ENCODE results near the gene RNF5. TPM values are rescaled to one million over a fixed set of nuclear protein-coding genes. Genes with fewer than 3 reads are reported as not detected.

The RNF5 gene
- total RNA-seq, 3 donors from 2014 or later, result 40.1 to 49.6 (median 47.1) TPM

DNA sequence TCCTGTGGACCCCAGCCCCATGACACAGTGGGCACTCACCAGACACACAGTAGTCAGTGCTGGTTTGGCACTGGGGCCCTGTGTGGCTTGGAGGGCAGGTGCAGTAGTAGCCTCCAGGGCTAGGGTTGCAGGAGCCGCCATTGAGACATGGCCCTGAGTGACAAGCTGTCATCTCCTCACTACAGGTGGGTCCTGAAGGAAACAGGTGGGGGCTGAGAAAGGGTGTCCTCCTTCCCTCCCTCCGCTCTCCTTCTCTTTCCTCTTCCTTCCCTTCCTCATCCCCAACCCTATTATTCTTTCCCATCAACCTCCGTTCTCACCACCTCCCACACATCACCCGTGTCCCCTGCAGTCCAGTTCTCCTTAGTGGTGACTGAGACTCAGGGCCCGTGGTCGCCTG, 35.4 kb downstream of the RNF5 start:
- DNase-seq (no peak), ATAC-seq (no peak)
- Mint-ChIP-seq H3K4me3 (no peak overlapping the region), H3K36me3 (ENCODE audit: insufficient read depth) (no peaks in the 10 kb centered on the region), H3K27me3 (ENCODE audit: low read depth) (no peaks in the 10 kb centered on the region), H3K4me1 (ENCODE audit: low read depth) (no peaks in the 10 kb centered on the region), H3K9me3 (no peaks in the 10 kb centered on the region)

DNA sequence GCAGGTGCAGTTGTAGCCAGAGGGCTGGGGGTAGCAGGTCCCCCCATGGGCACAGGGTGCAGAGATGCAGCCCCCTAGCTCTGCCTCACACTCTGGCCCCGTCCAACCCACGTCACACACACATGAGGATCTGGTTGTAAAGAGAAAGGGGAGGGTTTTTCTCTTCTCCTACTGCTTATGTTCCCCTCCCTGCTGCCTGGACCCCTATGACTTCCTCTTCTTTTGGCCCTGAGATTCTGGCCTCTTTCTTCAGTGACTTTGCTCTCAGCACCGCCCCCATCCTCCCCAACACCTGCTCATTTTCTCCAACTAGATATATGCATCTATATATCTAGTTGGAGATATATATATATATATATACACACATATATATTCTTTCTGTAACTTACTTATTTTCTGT, 35.9 kb downstream of the RNF5 start:
- Mint-ChIP-seq H3K4me3 (no peak overlapping the region), H3K36me3 (ENCODE audit: insufficient read depth) (no peaks in the 10 kb centered on the region), H3K4me1 (ENCODE audit: low read depth) (no peaks in the 10 kb centered on the region), H3K27me3 (ENCODE audit: low read depth) (no peaks in the 10 kb centered on the region), H3K9me3 (no peaks in the 10 kb centered on the region)
- DNase-seq, result no peak
- ATAC-seq, result no peak

DNA sequence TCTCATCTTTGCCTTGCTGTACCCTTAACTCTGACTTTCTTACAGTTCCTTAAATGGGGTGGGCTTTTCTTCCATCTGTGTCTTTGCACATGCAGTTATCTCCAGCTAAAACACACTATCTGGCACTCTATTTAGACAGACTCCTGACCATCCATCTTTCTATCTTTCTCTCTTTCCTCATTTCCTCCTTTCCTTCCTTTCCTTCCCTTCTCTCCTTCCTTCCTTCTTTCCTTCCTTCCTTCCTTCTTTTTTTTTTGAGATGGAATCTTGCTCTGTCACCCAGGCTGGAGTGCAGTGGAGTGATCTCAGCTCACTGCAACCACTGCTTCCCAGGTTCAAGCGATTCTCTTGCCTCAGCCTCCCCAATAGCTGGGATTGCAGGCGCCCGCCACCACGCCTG, 37.4 kb downstream of the RNF5 start:
- Mint-ChIP-seq H3K4me3 (no peak overlapping the region), H3K4me1 (ENCODE audit: low read depth) (no peaks in the 10 kb centered on the region), H3K36me3 (ENCODE audit: insufficient read depth) (no peaks in the 10 kb centered on the region), H3K9me3 (no peaks in the 10 kb centered on the region), H3K27me3 (ENCODE audit: low read depth) (peaks cover 3% of the 10 kb centered on the region)
- no peak for ATAC-seq
- DNase-seq, result no peak

DNA sequence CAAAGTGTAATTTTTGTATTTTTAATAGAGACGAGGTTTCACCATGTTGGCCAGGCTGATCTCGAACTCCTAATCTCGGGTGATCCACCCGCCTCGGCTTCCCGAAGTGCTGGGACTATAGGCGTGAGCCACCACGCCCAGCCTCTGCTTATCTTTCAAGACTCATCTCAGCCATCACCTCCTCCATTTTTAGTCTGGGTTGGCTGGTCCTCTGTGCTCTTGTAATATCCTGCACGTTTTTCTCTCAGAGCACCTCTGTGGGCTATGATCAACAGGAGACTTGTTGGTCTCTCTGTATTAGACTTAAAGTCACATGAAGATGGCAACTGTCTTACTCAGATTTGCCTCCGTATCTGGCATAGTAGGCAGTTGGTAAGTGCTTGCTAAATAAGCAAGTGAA, 38.1 kb downstream of the RNF5 start:
- ATAC-seq (no peak), DNase-seq (no peak)
- Mint-ChIP-seq H3K4me1 (ENCODE audit: low read depth) (no peaks in the 10 kb centered on the region), H3K27me3 (ENCODE audit: low read depth) (peaks cover 3% of the 10 kb centered on the region), H3K4me3 (no peak overlapping the region), H3K36me3 (ENCODE audit: insufficient read depth) (no peaks in the 10 kb centered on the region), H3K9me3 (no peaks in the 10 kb centered on the region)

DNA sequence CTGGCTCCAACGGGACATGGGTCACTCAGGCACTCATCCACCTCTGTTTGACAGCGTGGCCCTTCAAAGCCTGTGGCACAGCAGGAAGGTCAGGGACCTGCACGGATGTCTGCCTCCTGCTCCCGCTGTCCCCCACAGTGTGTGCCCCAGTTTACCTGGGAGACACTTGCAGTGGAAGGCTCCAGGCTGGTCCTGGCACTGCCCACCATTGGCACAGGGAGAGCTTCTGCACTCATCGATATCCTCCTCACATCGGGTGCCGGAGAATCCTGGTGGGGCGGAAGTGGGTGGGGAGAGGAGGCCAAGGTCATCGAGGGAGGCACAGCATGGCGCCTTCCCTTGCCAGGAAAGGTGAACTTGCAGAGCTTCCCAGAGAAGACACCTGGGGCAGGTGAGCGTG, 38.8 kb downstream of the RNF5 start:
- DNase-seq (no peak), ATAC-seq (no peak)
- Mint-ChIP-seq H3K9me3 (no peaks in the 10 kb centered on the region), H3K36me3 (ENCODE audit: insufficient read depth) (no peaks in the 10 kb centered on the region), H3K27me3 (ENCODE audit: low read depth) (peaks cover 3% of the 10 kb centered on the region), H3K4me3 (no peak overlapping the region), H3K4me1 (ENCODE audit: low read depth) (no peaks in the 10 kb centered on the region)

DNA sequence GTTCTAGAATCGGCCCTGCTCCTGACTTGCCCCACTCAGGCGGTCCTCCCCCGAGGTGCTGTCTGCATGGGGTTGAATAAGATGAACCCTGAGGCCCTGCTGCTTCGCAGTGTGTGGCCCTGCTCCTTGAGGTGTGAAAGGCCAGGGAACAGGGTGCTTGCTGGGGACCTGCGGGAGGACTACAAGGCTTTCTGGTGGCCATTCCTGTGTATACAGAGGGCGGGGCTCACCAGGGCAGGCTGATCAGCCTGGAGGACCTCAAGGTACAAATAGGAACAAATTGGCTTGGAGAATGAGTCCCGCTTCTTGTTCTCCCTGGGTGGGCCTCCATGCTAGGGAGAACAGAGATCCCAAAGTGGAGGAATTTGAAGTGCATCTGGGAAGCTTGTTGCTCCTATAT, 40.0 kb downstream of the RNF5 start:
- H3K9me3 Mint-ChIP-seq, result no peaks in the 10 kb centered on the region
- peaks cover 7% of the 10 kb centered on the region for H3K4me1 Mint-ChIP-seq (ENCODE audit: low read depth)
- no peak for DNase-seq
- ATAC-seq, result no peak
- H3K36me3 Mint-ChIP-seq (ENCODE audit: insufficient read depth), result no peaks in the 10 kb centered on the region
- peaks cover 3% of the 10 kb centered on the region for H3K27me3 Mint-ChIP-seq (ENCODE audit: low read depth)
- H3K4me3 Mint-ChIP-seq, result no peak overlapping the region

DNA sequence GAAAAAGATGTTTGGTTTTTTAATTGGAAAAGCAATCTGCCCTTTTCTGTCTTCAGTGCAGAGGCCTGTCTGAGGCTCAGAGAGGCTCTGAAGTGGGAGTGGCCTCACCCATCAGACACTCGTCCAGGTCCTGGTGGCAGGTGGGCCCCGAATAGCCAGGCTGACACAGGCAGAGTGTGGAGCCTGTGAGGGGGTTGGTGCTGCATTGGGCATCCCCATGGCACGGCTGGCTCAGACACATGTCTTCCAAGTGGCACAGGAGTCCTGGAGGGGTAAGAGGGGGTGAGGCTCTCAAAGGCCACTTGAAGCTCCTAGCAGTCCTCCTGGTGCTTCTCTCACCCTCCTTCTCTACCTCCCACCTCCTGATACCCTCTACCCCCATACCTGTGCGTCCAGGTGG, 41.8 kb downstream of the RNF5 start:
- no peaks in the 10 kb centered on the region for H3K9me3 Mint-ChIP-seq
- peaks cover 3% of the 10 kb centered on the region for H3K27me3 Mint-ChIP-seq (ENCODE audit: low read depth)
- no peak overlapping the region for H3K4me3 Mint-ChIP-seq
- H3K4me1 Mint-ChIP-seq (ENCODE audit: low read depth), result peaks cover 8% of the 10 kb centered on the region
- ATAC-seq (no peak), DNase-seq (no peak)
- no peaks in the 10 kb centered on the region for H3K36me3 Mint-ChIP-seq (ENCODE audit: insufficient read depth)

DNA sequence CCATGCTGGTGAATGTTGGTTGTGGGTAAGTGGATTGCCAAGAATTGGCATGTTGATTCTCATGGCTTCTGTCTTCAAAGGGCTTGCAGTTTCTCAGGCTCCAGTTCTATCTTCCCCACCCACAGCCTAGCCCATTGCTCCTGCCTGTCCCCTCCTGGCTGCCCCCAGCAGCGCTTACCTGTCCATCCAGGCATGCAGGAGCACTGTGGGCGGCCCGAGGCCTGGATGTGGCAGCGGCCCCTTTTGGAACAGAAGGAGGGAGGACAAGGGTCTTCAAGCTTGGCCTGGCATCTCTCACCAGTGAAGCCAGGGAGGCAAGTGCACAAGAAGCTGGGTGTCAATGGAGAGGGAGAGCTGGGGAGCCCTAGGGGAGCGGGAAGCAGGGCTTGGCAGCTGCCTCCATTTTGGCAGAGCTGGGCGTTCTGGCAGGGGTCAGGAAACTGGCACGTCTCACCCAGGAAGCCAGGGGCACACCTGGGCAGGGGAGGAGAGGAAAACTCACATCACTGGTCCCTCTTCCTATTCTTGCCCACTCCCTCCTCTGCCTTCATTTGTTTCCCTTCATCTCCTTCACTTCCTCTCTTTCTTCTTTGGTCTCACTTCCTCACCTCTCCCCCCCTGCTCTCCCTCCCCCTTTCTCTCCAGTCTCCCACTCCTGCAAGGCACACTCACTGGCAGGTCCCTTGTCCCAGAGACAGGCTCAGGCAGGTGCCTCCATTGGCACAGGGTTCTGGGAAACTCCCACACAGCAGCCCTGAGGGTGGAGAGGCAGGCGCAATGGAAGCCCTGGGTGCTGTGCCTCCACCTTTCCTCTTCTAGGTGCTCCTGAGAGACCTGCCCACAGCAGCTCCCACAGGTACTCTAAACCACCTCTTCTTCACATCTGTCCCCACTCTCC, 44.4 kb downstream of the RNF5 start:
- no peak for DNase-seq
- Mint-ChIP-seq H3K27me3 (ENCODE audit: low read depth) (peaks cover 3% of the 10 kb centered on the region), H3K4me3 (no peak overlapping the region), H3K36me3 (ENCODE audit: insufficient read depth) (no peaks in the 10 kb centered on the region), H3K4me1 (ENCODE audit: low read depth) (peaks cover 11% of the 10 kb centered on the region), H3K9me3 (no peaks in the 10 kb centered on the region)
- no peak for ATAC-seq

DNA sequence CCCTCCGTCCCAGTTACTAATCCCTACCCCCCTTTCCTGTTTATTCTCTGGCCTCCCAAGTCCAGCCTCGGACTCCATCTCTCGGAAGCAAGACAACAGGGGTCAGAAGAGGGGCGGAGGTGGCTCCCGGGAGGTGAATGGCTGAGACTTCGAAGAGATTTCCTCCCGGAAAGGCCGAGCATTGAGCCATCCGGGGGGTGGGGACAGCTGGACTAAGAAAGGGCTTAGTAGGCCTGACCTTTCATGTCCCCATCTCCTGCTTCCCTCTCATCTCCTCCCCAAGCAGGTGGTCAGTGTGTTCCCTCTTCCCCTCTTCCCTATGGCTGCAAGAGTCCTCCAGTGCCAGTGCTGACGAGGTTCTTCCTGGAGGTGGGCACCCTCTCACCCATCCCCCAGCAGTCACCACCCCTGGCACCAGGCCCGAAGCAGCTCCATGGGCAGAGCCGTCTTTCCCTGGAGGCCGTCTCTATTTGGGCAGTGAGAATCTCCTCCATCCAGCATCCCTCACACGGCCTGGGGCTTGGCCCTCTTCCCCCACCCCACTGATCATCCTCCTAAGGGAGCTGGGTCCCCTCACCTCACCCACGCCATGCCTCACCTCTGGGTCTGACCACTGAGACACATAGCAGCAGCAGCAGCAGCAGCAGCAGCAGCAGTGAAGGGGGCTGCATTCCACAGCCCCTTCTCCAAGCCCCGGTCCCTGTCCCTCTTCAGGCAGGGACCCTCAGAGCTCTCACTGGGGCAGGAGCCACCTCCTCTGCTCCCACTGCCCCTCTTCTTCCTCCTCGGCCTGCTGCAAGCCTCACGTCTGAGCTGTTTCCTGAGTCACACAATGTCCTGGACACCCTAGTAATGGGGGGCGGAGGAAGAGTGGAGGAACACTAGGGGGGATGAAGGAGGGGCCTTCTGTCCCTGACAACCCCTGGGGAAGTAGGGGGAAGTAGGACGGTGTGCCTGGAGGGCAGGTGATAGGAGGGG, 45.3 kb downstream of the RNF5 start, which contains the start of gene NOTCH4:
Gene NOTCH4 (minus strand): TSS at position 810 of the 978 bp plus-strand sequence. CDS start 139 bp downstream, at position 671.
- DNase-seq, result no peak
- Mint-ChIP-seq H3K27me3 (ENCODE audit: low read depth) (peaks cover 3% of the 10 kb centered on the region), H3K36me3 (ENCODE audit: insufficient read depth) (no peaks in the 10 kb centered on the region)

DNA sequence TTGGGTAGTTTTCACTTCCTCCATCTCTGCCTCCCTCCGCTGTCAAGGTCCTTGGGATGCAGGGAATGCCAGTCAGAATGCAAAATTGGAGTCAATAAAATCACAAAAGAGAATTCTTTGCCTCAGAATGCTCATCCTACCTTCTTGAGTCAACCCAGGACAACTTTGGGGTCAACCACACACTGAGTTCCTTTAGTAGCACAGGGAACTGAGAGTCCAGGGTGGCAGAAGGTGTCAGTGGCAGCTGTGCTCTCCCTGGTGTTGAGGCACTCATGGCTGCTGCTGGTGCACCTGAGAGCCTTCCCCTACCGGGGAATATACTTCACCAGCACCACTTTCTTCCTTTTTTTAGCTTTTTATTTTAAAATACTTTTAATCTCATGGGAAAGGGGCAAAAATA, 46.5 kb downstream of the RNF5 start:
- no peak for ATAC-seq
- no peaks in the 10 kb centered on the region for H3K36me3 Mint-ChIP-seq (ENCODE audit: insufficient read depth)
- H3K4me1 Mint-ChIP-seq (ENCODE audit: low read depth), result peaks cover 11% of the 10 kb centered on the region
- peaks cover under 1% of the 10 kb centered on the region for H3K27me3 Mint-ChIP-seq (ENCODE audit: low read depth)
- no peak for DNase-seq
- H3K4me3 Mint-ChIP-seq, result no peak overlapping the region
- no peaks in the 10 kb centered on the region for H3K9me3 Mint-ChIP-seq

More for the DNA sequence above, 45.3 kb downstream of the RNF5 start, which contains the start of gene NOTCH4:
- Mint-ChIP-seq H3K9me3 (no peaks in the 10 kb centered on the region), H3K4me1 (ENCODE audit: low read depth) (peaks cover 11% of the 10 kb centered on the region), H3K4me3 (no peak within 1 kb of the TSS)
- ATAC-seq, result no peak

DNA sequence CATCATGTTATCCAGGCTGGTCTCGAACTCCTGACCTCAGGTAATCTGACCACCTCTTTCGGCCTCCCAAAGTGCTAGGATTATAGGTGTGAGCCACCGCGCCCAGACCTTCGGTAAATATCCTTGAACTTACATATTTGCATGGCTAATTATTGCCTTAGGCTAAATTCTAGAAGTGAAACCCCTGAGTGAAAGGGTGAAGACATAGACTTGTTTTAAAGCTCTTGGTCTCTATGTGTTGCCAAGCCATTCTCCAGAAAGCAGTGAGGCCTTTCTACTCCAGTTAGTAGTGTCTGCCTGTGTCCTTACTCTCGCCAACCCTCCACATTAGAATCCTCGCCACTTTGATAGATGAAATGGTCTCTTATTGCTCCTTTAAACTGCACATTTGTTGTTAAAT, 48.2 kb downstream of the RNF5 start:
- H3K27me3 Mint-ChIP-seq (ENCODE audit: low read depth), result no peaks in the 10 kb centered on the region
- H3K4me3 Mint-ChIP-seq, result no peak overlapping the region
- H3K36me3 Mint-ChIP-seq (ENCODE audit: insufficient read depth), result no peaks in the 10 kb centered on the region
- H3K9me3 Mint-ChIP-seq, result no peaks in the 10 kb centered on the region
- DNase-seq (no peak), ATAC-seq (no peak)
- peaks cover 11% of the 10 kb centered on the region for H3K4me1 Mint-ChIP-seq (ENCODE audit: low read depth)

Other genes with a start within 250 kb of the RNF5 start
- 1 to 10 TPM in 2 of 3 donors, under 1 TPM in 1; 0.42 to 1.5 (median 1.4) TPM for gene CFB, start 232.3 kb upstream of the RNF5 start, total RNA-seq
- 100 to 1,000 TPM; 107 to 111 (median 109) TPM for gene NELFE, start 219.4 kb upstream of the RNF5 start, total RNA-seq
- gene SKIC2, start 219.2 kb upstream of the RNF5 start, total RNA-seq, result 100 to 1,000 TPM; 123 to 157 (median 132) TPM
- 1 to 10 TPM; 7.1 to 9.0 (median 8.9) TPM for gene DXO, start 206.3 kb upstream of the RNF5 start, total RNA-seq
- 1 to 10 TPM; 4.3 to 5.9 (median 5.3) TPM for gene C4A, start 196.3 kb upstream of the RNF5 start, total RNA-seq
- 1 to 10 TPM; 4.9 to 5.3 (median 5.2) TPM for gene C4B, start 163.6 kb upstream of the RNF5 start, total RNA-seq
- gene CYP21A2, start 140.0 kb upstream of the RNF5 start, total RNA-seq, result 1 to 10 TPM in 1 of 3 donors, under 1 TPM in 2; 0.74 to 1.0 (median 0.84) TPM
- gene TNXB, start 69.1 kb upstream of the RNF5 start, total RNA-seq, result 1 to 10 TPM; 1.1 to 1.9 (median 1.6) TPM
- 10 to 100 TPM; 65.2 to 75.2 (median 67.2) TPM for gene ATF6B, start 50.2 kb upstream of the RNF5 start, total RNA-seq
- gene FKBPL, start 48.1 kb upstream of the RNF5 start, total RNA-seq, result 1 to 10 TPM; 3.2 to 6.6 (median 4.9) TPM
- gene PRRT1, start 26.5 kb upstream of the RNF5 start, total RNA-seq, result under 1 TPM; 0.37 to 0.51 (median 0.38) TPM
- gene PPT2, start 24.3 kb upstream of the RNF5 start, total RNA-seq, result 10 to 100 TPM; 18.7 to 27.0 (median 20.2) TPM
- gene EGFL8, start 13.8 kb upstream of the RNF5 start, total RNA-seq, result 1 to 10 TPM; 6.4 to 9.6 (median 9.1) TPM
- gene AGPAT1, start 2.3 kb upstream of the RNF5 start, total RNA-seq, result 10 to 100 TPM; 27.3 to 28.2 (median 28.1) TPM
- 10 to 100 TPM in 2 of 3 donors, 1 to 10 TPM in 1; 8.9 to 14.7 (median 13.0) TPM for gene AGER, start 5.8 kb downstream of the RNF5 start, total RNA-seq
- gene PBX2, start 11.8 kb downstream of the RNF5 start, total RNA-seq, result 10 to 100 TPM; 62.2 to 68.2 (median 64.0) TPM
- 10 to 100 TPM; 37.1 to 47.6 (median 43.4) TPM for gene GPSM3, start 14.2 kb downstream of the RNF5 start, total RNA-seq
- gene NOTCH4, start 45.7 kb downstream of the RNF5 start, total RNA-seq, result under 1 TPM; 0.40 to 0.58 (median 0.43) TPM
- gene TSBP1, start 193.5 kb downstream of the RNF5 start, total RNA-seq, result not detected
- gene BTNL2, start 228.8 kb downstream of the RNF5 start, total RNA-seq, result not detected